Gastrocnemius medialis (tissue), 4 donors: Measurements from ENCODE around the gene KCNH3. TPM values are rescaled to one million over a fixed set of nuclear protein-coding genes. Genes with fewer than 3 reads are reported as not detected.

Source experiments
- ATAC-seq, 2 donors: fragments of 150-250 bp; one replicate each; pipeline ENCODE4 v1.9.1; 2016
- DNase-seq, 2 donors: peaks; one replicate each; pipeline ENCODE4 v3.0.0-alpha.2; 2019
- H3K27ac ChIP-seq, 4 donors: fragments of 200-600 bp; sonication (generic); 1 replicate in 1 of 4; 2 replicates in 3 of 4; pipeline ENCODE4 v1.5.1; 2016 to 2018; ENCODE audit warnings: mild to moderate bottlenecking in 2 of 4, moderate library complexity in 1 of 4
- H3K27me3 ChIP-seq, 3 donors: fragments of 200-600 bp; sonication (generic) in 2 of 3; 1 replicate in 1 of 3; 2 replicates in 2 of 3; pipeline versions ENCODE4 v1.5.1 to v1.6.0; 2016 to 2019; ENCODE audit warnings: mild to moderate bottlenecking in 1 of 3, moderate library complexity in 1 of 3
- H3K36me3 ChIP-seq, 2 donors: fragments of 200-600 bp; sonication (generic) in 1 of 2; one replicate each; pipeline ENCODE4 v1.5.1; 2017 to 2018
- H3K4me1 ChIP-seq, 2 donors: fragments of 200-600 bp; sonication (generic) in 1 of 2; one replicate each; pipeline ENCODE4 v1.5.1; 2016 to 2017; ENCODE audit warnings: mild to moderate bottlenecking in 2 of 2
- H3K4me3 ChIP-seq, 4 donors: fragments of 200-600 bp; sonication (generic) in 3 of 4; 1 replicate in 1 of 4; 2 replicates in 3 of 4; pipeline ENCODE4 v1.5.1; 2016 to 2019; ENCODE audit warnings: mild to moderate bottlenecking in 2 of 4
- H3K9me3 ChIP-seq, 3 donors: fragments of 200-600 bp; sonication (generic) in 2 of 3; 1 replicate in 1 of 3; 2 replicates in 2 of 3; pipeline ENCODE4 v1.5.1; 2016 to 2019
- POLR2A ChIP-seq, 2 donors: fragments of 450-650 bp; IDR thresholded peaks; one replicate each; pipeline ENCODE4 v1.6.1; 2017; ENCODE audit warnings: antibody characterized with exemption in 2 of 2, mild to moderate bottlenecking in 2 of 2, moderate library complexity in 2 of 2
- in situ Hi-C, 4 donors: fragments of 200-750 bp; cut with MboI; loops; one replicate each; pipeline versions ENCODE4 v1.15.0 to v1.8.0; 2017; ENCODE audit warnings: low sequenced_read_pairs in 4 of 4
- intact Hi-C: fragments of 100-400 bp; cut with DNase I; formaldehyde crosslinking; loops from one replicate; pipeline ENCODE4 v1.15.1; 2023; ENCODE audit warnings: low total_unique reads
- total RNA-seq, 4 donors: library from RNA; depleted of rRNA; stranded (reverse); fragments of >200 nt; gene quantifications; one replicate each; pipeline versions ENCODE4 v1.1.0 to v1.2.3, GENCODE V29; 2016
- TF ChIP-seq, protein P1 (sequence below), 5 experiments: fragments of 450-650 bp in 3 of 5; fragments of 200-600 bp in 2 of 5; sonication (generic) in 2 of 5; IDR thresholded peaks in 4 of 5; conservative IDR thresholded peaks in 1 of 5; 1 replicate in 4 of 5; 2 replicates in 1 of 5; pipeline ENCODE4 v1.5.1; 2016 to 2019; ENCODE audit warnings: antibody characterized with exemption in 5 of 5, mild to moderate bottlenecking in 3 of 5, moderate library complexity in 3 of 5

KCNH3 gene
- total RNA-seq, 4 donors from 2014 or later, result not detected

DNA sequence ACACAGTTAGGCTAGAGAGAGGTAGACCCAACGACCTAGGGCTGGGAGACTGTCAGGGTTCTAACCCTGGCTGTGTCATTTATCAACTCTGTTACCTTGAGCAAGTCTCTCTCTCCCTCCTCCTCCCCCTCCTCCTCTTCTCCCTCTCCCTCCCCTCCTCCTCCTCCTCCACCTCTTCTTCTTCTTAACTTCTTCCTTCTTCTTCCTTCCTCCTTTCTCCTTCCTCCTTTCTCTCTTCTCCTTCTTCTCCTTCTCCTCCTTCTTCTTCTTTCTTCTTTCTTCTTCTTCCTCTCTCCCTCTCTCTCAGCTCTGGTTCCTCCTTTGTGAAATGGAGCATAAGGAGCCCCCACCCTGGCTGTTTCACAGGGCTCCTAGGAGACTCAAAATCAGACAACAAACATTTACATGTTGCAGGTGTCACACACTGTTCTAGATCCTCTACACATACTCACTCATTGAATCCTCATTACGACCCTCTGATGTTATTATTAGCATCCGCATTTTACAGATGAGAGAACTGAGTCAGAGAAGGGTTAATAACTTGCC is 2.2 kb upstream of the KCNH3 start:
- no peak overlapping the region for H3K4me3 ChIP-seq
- ATAC-seq (no peak), DNase-seq (no peak)
- no peak overlapping the region for H3K27ac ChIP-seq
- H3K36me3 ChIP-seq, result no peaks in the 10 kb centered on the region
- peaks cover 8 to 14% of the 10 kb centered on the region in 2 donors for H3K4me1 ChIP-seq
- peaks cover 28 to 35% (median 35%) of the 10 kb centered on the region in 3 donors for H3K27me3 ChIP-seq
- in situ Hi-C loops, result no loop called here
- intact Hi-C loops, result no loop called here
- H3K9me3 ChIP-seq, result no peaks in the 10 kb centered on the region
- TF ChIP-seq, protein P1, sequence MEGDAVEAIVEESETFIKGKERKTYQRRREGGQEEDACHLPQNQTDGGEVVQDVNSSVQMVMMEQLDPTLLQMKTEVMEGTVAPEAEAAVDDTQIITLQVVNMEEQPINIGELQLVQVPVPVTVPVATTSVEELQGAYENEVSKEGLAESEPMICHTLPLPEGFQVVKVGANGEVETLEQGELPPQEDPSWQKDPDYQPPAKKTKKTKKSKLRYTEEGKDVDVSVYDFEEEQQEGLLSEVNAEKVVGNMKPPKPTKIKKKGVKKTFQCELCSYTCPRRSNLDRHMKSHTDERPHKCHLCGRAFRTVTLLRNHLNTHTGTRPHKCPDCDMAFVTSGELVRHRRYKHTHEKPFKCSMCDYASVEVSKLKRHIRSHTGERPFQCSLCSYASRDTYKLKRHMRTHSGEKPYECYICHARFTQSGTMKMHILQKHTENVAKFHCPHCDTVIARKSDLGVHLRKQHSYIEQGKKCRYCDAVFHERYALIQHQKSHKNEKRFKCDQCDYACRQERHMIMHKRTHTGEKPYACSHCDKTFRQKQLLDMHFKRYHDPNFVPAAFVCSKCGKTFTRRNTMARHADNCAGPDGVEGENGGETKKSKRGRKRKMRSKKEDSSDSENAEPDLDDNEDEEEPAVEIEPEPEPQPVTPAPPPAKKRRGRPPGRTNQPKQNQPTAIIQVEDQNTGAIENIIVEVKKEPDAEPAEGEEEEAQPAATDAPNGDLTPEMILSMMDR (IDR thresholded peaks at IDR 0.05 in 4 of 5, conservative IDR thresholded peaks at IDR 0.05 in 1 of 5), result no peak
- no peak for TF ChIP-seq POLR2A (IDR thresholded peaks at IDR 0.05)

DNA sequence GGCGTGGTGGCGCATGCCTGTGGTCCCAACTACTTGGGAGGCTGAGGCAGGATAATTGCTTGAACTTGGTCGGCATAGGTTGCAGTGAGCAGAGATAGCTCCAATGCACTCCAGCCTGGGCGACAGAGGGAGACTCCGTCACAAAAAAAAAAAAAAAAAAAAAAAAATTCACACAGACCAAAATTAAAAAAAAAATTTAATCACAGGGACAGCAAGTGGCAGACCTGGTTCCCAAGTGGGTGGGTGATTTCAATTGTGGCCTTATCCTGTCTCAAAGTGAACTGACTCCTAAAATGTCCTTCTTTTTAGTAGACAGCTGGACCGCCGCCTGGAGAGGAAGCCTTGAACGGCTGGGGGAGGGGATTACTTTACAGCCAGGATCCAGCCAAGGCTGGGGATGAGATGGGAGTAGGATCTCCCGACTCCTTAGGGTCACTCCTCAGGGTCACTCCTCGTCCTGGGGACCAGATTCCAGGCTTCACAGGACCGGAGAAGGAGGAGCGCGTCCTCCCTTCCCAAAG is 1.5 kb upstream of the KCNH3 start:
- no peak for DNase-seq
- peak overlapping the region; percentile 55 to 62 (median 60) for H3K4me3 ChIP-seq
- H3K27me3 ChIP-seq, result peaks cover 28 to 35% (median 35%) of the 10 kb centered on the region in 3 donors
- intact Hi-C loops, result no loop called here
- no peak overlapping the region for H3K27ac ChIP-seq
- TF ChIP-seq, protein P1 (IDR thresholded peaks at IDR 0.05 in 4 of 5, conservative IDR thresholded peaks at IDR 0.05 in 1 of 5), result no peak
- TF ChIP-seq POLR2A (IDR thresholded peaks at IDR 0.05), result no peak
- no peak for ATAC-seq
- H3K4me1 ChIP-seq, result peaks cover 8 to 14% of the 10 kb centered on the region in 2 donors
- in situ Hi-C loops, result no loop called here
- H3K9me3 ChIP-seq, result no peaks in the 10 kb centered on the region
- no peaks in the 10 kb centered on the region for H3K36me3 ChIP-seq

DNA sequence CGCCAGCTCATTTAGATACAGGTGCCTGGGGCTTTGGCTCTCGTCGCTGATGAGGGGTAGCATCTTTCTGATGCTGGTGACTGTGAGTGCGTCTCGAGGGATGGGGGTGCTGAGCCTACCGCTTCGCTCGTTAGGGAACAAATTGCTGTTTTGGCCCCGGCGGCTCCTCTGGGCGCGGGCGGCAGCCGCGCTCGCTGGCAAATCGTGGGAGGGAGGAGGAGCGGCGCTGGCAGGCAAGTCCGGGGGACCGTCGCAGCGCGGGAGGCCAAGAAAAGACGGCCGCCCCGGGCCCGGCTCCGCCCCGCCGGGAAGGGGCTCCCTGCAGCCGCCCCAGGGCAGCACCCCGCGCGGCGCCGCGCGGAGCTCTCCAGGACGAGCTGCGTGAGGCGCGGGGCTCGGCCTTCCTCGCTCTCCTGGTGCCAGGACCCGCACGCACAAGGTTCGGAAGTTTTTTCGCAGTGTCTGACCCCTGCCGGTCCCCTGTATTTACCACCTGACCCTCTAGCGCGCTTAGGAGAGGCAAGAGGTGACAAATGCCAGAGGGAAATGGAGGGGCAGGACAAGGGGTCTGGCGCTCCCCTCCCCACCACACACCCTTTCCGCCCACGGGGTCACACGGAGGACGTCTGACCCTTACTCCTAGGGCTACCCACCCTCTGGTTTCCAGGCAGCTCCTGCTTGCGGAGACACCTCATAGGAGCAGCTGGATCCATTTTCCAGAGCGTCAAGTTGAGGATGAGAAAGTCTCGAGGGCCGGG is 899 bp upstream of the KCNH3 start:
- Histone ChIP-seq H3K4me1 (peaks cover 8 to 14% of the 10 kb centered on the region in 2 donors), H3K36me3 (no peaks in the 10 kb centered on the region), H3K27ac (no peak overlapping the region), H3K4me3 (peak overlapping the region; percentile 55 to 62 (median 60)), H3K27me3 (peaks cover 28 to 35% (median 35%) of the 10 kb centered on the region in 3 donors), H3K9me3 (no peaks in the 10 kb centered on the region)
- intact Hi-C loops (no loop called here), in situ Hi-C loops (no loop called here)
- DNase-seq (no peak), ATAC-seq (peak in 1 of 2 donors; percentile 26)
- TF ChIP-seq, protein P1 (IDR thresholded peaks at IDR 0.05 in 4 of 5, conservative IDR thresholded peaks at IDR 0.05 in 1 of 5), result no peak
- no peak for TF ChIP-seq POLR2A (IDR thresholded peaks at IDR 0.05)

DNA sequence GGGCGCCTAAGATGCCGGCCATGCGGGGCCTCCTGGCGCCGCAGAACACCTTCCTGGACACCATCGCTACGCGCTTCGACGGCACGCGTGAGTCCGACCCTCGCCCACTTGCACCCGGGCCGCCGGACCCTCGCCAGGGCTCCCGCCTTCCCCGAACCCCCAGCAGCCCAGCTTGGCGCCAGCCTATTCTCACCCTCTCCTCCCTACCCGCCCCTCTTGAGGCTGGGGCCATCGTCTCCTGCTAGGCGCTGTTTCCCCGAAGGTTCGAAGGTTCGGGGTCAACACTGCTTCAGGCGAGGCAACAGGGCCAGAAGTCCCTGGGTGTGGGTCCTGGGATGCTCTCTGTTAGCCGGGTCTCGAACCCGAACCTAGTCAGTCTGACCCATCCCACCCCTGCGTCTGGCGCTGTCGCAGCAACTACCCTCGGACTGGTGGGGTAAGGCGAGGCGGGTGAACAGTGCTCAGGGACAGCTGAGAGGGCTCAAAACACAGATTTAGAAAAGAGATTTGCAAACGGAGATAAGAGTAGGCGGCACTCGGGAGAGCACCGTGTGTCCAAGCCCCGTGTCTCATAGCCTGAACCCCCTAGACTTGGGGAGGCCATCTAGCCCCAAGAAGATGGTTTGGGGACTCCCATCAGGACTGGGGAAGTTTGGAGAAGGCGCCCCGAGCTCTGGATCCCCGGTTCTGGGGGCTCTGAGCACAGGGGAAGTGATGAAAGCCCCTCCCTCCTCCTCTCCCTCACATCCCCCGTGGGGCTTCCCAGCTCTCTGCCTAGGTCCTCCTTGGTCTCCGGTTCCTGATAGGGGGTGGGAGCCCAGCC is 787 bp downstream of the KCNH3 start:
- in situ Hi-C loops (no loop called here), intact Hi-C loops (no loop called here)
- H3K27ac ChIP-seq, result no peak overlapping the region
- H3K9me3 ChIP-seq, result no peaks in the 10 kb centered on the region
- H3K36me3 ChIP-seq, result no peaks in the 10 kb centered on the region
- no peak overlapping the region for H3K4me3 ChIP-seq
- peaks cover 28 to 35% (median 35%) of the 10 kb centered on the region in 3 donors for H3K27me3 ChIP-seq
- TF ChIP-seq, protein P1 (IDR thresholded peaks at IDR 0.05 in 4 of 5, conservative IDR thresholded peaks at IDR 0.05 in 1 of 5), result no peak
- no peak for TF ChIP-seq POLR2A (IDR thresholded peaks at IDR 0.05)
- no peak for ATAC-seq
- DNase-seq, result no peak
- peaks cover 8 to 14% of the 10 kb centered on the region in 2 donors for H3K4me1 ChIP-seq
